Measurements from ENCODE around the gene SCYGR8.

GRCh38 chr2:227774895-227775842, 29.5 kb downstream of the SCYGR8 start:
- TF ChIP-seq MAX (IDR thresholded peaks at IDR 0.05) (no peak), RAD21 (IDR thresholded peaks at IDR 0.05; ENCODE audit: low read depth) (no peak), EGR1 (IDR thresholded peaks at IDR 0.05) (no peak), USF1 (IDR thresholded peaks at IDR 0.05) (no peak), REST (IDR thresholded peaks at IDR 0.05; ENCODE audit: low read depth) (no peak), FOXM1 (IDR thresholded peaks at IDR 0.05; ENCODE audit: borderline replicate concordance, low read depth) (no peak), TEAD4 (IDR thresholded peaks at IDR 0.05) (no peak), EP300 (IDR thresholded peaks at IDR 0.05; ENCODE audit: borderline replicate concordance) (no peak)

Measured in Ishikawa (cell line).